HG03439 (cell line): Measurements from ENCODE around the gene KRTAP16-1.
"Not testable (repeated sequence)": the region's sequence is repeated elsewhere in the genome, so short reads cannot be mapped to it uniquely, and the experiment has no call there.

Experiments
- ATAC-seq: cut with Tn5 transposase; IDR thresholded peaks from one replicate; pipeline ENCODE4 v1.9.1; 2021; ENCODE audit warnings: mild to moderate bottlenecking, moderate library complexity; ENCODE audit not compliant: unreplicated experiment

Gene KRTAP16-1

GRCh38 chr17:41308918-41309359 is at the start of gene KRTAP16-1:
Gene KRTAP16-1 (minus strand): TSS chr17:41309309. CDS start chr17:41309253, 56 bp downstream.
- ATAC-seq: no peak

- ATAC-seq: no peak
Measured at GRCh38 chr17:41354536-41354935, 45.4 kb upstream of the KRTAP16-1 start.

GRCh38 chr17:41352597-41353366 is 43.7 kb upstream of the KRTAP16-1 start:
- ATAC-seq: no peak

GRCh38 chr17:41351177-41351576 is 42.1 kb upstream of the KRTAP16-1 start:
- ATAC-seq: no peak

GRCh38 chr17:41350381-41350878 is 41.3 kb upstream of the KRTAP16-1 start, which contains the start of gene KRT33A:
Gene KRT33A (minus strand): TSS chr17:41350828. CDS start chr17:41350767, 61 bp downstream.
- ATAC-seq: not testable (repeated sequence)

- ATAC-seq: no peak
Measured at GRCh38 chr17:41347869-41348760, 39.0 kb upstream of the KRTAP16-1 start.

GRCh38 chr17:41346421-41346820 is 37.3 kb upstream of the KRTAP16-1 start:
- not testable (repeated sequence) for ATAC-seq

- ATAC-seq: no peak
Measured at GRCh38 chr17:41345992-41346391, 36.9 kb upstream of the KRTAP16-1 start.

- no peak for ATAC-seq
Measured at GRCh38 chr17:41343029-41343428, 33.9 kb upstream of the KRTAP16-1 start.

- ATAC-seq: no peak
Measured at GRCh38 chr17:41340934-41341861, 32.1 kb upstream of the KRTAP16-1 start.

GRCh38 chr17:41340494-41340893 is 31.4 kb upstream of the KRTAP16-1 start:
- no peak for ATAC-seq

GRCh38 chr17:41339571-41340172 is 30.6 kb upstream of the KRTAP16-1 start:
- ATAC-seq: no peak

- no peak for ATAC-seq
Measured at GRCh38 chr17:41338961-41339485, 29.9 kb upstream of the KRTAP16-1 start.

- no peak for ATAC-seq
Measured at GRCh38 chr17:41335747-41336146, 26.6 kb upstream of the KRTAP16-1 start.

GRCh38 chr17:41334385-41335305 is 25.5 kb upstream of the KRTAP16-1 start:
- ATAC-seq: no peak

GRCh38 chr17:41333836-41334235 is 24.7 kb upstream of the KRTAP16-1 start:
- no peak for ATAC-seq

GRCh38 chr17:41333098-41333497 is 24.0 kb upstream of the KRTAP16-1 start:
- no peak for ATAC-seq

GRCh38 chr17:41332239-41332638 is 23.1 kb upstream of the KRTAP16-1 start:
- no peak for ATAC-seq

- ATAC-seq: no peak
Measured at GRCh38 chr17:41331606-41332005, 22.5 kb upstream of the KRTAP16-1 start.
